ENCODE results near the gene PPTC7. TPM values are rescaled to one million over a fixed set of nuclear protein-coding genes. Genes with fewer than 3 reads are reported as not detected.

Gene PPTC7
- total and polyA plus RNA-seq, 2 of the 13 experiments (the other 11 are each of a cell fraction or from before 2014, with no cell fraction given): 4.8 to 12.3 TPM

DNA sequence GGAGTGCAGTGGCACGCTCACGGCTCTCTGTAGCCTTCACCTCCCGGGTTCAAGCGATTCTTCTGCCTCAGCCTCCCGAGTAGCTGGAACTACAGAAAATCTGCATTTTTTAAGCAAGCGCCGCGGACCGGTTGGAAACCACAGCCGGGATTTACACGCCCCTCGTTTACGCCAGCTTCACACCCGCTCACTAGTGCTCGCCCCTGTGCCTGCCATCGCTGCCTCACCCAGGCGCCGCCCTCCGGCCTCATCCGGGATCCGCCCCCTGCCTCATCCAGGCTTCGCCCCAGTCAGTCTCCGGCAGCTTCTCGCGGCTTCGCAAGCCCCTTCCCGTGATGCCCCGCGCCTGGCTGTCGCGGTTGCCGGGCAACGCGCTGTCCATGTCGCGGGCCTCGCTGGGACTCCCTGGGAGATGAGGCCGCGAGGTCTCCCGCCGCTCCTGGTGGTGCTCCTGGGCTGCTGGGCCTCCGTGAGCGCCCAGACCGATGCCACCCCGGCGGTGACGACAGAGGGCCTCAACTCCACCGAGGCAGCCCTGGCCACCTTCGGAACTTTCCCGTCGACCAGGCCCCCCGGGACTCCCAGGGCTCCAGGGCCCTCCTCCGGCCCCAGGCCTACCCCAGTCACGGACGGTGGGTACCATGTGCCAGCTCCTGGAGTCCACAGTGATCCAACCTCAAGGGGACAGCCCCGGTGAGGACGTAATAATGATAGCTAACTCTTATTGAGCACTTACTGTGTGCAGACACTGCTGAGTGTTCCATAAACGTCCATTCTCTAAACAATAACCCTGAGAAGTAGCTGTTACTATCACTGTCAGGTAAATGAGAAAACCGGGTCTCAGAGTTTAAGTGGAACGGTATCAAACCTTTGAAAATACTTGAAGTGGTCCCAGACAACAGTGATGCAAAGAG, 30.9 kb upstream of the PPTC7 start, which contains the start of gene TCTN1 (continued):
- peak; percentile 84 for TF ChIP-seq KDM2A (CRISPR knock-in tag; IDR thresholded peaks at IDR 0.05; ENCODE audit: borderline replicate concordance, low read depth)
- TF ChIP-seq ZNF441 (CRISPR knock-in tag; IDR thresholded peaks at IDR 0.05; ENCODE audit: borderline replicate concordance): peak; percentile 34; the same call in 1 of the 2 replicates
- TF ChIP-seq TOE1 (CRISPR knock-in tag; IDR thresholded peaks at IDR 0.05): no peak
- TF ChIP-seq ZNF274 (CRISPR knock-in tag; IDR thresholded peaks at IDR 0.05): peak; percentile 84; the same call in 1 of the 2 replicates
- TF ChIP-seq HMGXB3 (CRISPR knock-in tag; IDR thresholded peaks at IDR 0.05; ENCODE audit: borderline replicate concordance): no peak
- no peak for TF ChIP-seq RFXAP (CRISPR knock-in tag; IDR thresholded peaks at IDR 0.05; ENCODE audit: borderline replicate concordance)
- no peak for TF ChIP-seq HNRNPH1 (optimal IDR thresholded peaks at IDR 0.05; ENCODE audit: low read depth, low read length)
- TF ChIP-seq SMARCE1 (IDR thresholded peaks at IDR 0.05; ENCODE audit: borderline replicate concordance): no peak
- TF ChIP-seq NPAS2 (CRISPR knock-in tag; IDR thresholded peaks at IDR 0.05; ENCODE audit: borderline replicate concordance): no peak
- TF ChIP-seq, protein P1, sequence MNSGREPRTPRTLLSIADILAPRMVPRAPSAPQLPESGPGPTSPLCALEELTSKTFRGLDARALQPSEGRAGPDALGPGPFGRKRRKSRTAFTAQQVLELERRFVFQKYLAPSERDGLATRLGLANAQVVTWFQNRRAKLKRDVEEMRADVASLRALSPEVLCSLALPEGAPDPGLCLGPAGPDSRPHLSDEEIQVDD (CRISPR knock-in tag; IDR thresholded peaks at IDR 0.05; ENCODE audit: borderline replicate concordance): no peak
- peak; percentile 73 for TF ChIP-seq PITX1 (CRISPR knock-in tag; IDR thresholded peaks at IDR 0.05)
- TF ChIP-seq RCOR2 (CRISPR knock-in tag; IDR thresholded peaks at IDR 0.05): peak; percentile 32; the same call in 1 of the 2 replicates
- peak; percentile 53; the same call in 1 of the 2 replicates for TF ChIP-seq ZNF609 (CRISPR knock-in tag; IDR thresholded peaks at IDR 0.05; ENCODE audit: borderline replicate concordance)
- peak; percentile 75 for TF ChIP-seq ZNF280D (CRISPR knock-in tag; IDR thresholded peaks at IDR 0.05)
- no peak for TF ChIP-seq ZNF3 (CRISPR knock-in tag; IDR thresholded peaks at IDR 0.05)
